Ishikawa (cell line): ENCODE data around the gene PARVG.

Source experiments
- CEBPB ChIP-seq: IDR thresholded peaks from 2 replicates; pipeline ENCODE4 v1.6.1; 2012
- CREB1 ChIP-seq: IDR thresholded peaks from 2 replicates; pipeline ENCODE4 v1.6.1; 2012; ENCODE audit warnings: low read depth
- EGR1 ChIP-seq: IDR thresholded peaks from 2 replicates; pipeline ENCODE4 v1.6.1; 2012
- EP300 ChIP-seq: IDR thresholded peaks from 2 replicates; pipeline ENCODE4 v1.6.1; 2012; ENCODE audit warnings: borderline replicate concordance
- FOXM1 ChIP-seq: IDR thresholded peaks from 2 replicates; pipeline ENCODE4 v1.6.1; 2012; ENCODE audit warnings: low read depth, borderline replicate concordance
- MAX ChIP-seq: IDR thresholded peaks from 2 replicates; pipeline ENCODE4 v1.6.1; 2012
- NFIC ChIP-seq: IDR thresholded peaks from 2 replicates; pipeline ENCODE4 v1.6.1; 2012
- RAD21 ChIP-seq: IDR thresholded peaks from 2 replicates; pipeline ENCODE4 v1.6.1; 2012; ENCODE audit warnings: low read depth
- REST ChIP-seq: IDR thresholded peaks from 2 replicates; pipeline ENCODE4 v1.6.1; 2012; ENCODE audit warnings: low read depth, mild to moderate bottlenecking
- TAF1 ChIP-seq: IDR thresholded peaks from 2 replicates; pipeline ENCODE4 v1.6.1; 2012; ENCODE audit warnings: low read depth, mild to moderate bottlenecking
- TCF12 ChIP-seq: IDR thresholded peaks from 2 replicates; pipeline ENCODE4 v1.6.1; 2012; ENCODE audit warnings: low read depth
- TEAD4 ChIP-seq: IDR thresholded peaks from 2 replicates; pipeline ENCODE4 v1.6.1; 2012
- USF1 ChIP-seq: IDR thresholded peaks from 2 replicates; pipeline ENCODE4 v1.6.1; 2012
- YY1 ChIP-seq: IDR thresholded peaks from 2 replicates; pipeline ENCODE4 v1.6.1; 2012; ENCODE audit warnings: low read depth
- ZBTB7A ChIP-seq: IDR thresholded peaks from 2 replicates; pipeline ENCODE4 v1.6.1; 2012; ENCODE audit warnings: low read depth

The PARVG gene

GRCh38 chr22:44246615-44247326 lies 66.0 kb downstream of the PARVG start:
- TF ChIP-seq YY1 (no peak), TAF1 (no peak), MAX (no peak)

- TF ChIP-seq EGR1 (no peak), TEAD4 (no peak), NFIC (no peak), EP300 (no peak), TAF1 (no peak), TCF12 (no peak), CEBPB (no peak), USF1 (no peak), RAD21 (no peak), YY1 (no peak), REST (no peak), MAX (no peak), FOXM1 (no peak), CREB1 (no peak), ZBTB7A (no peak)
Measured at GRCh38 chr22:44247346-44247745, 66.6 kb downstream of the PARVG start.

- TF ChIP-seq REST (no peak), CREB1 (no peak), EGR1 (no peak), RAD21 (no peak), YY1 (no peak), CEBPB (no peak), FOXM1 (no peak), TCF12 (no peak), USF1 (no peak), ZBTB7A (no peak), NFIC (no peak)
Measured at GRCh38 chr22:44247923-44248892, 67.5 kb downstream of the PARVG start.

- no peak for TF ChIP-seq ZBTB7A
- no peak for TF ChIP-seq REST
- no peak for TF ChIP-seq RAD21
- TF ChIP-seq CREB1 = no peak
- no peak for TF ChIP-seq CEBPB
- no peak for TF ChIP-seq EP300
- TF ChIP-seq TCF12 = no peak
- no peak for TF ChIP-seq TEAD4
- TF ChIP-seq NFIC = no peak
- TF ChIP-seq YY1 = no peak
- TF ChIP-seq TAF1 = no peak
- no peak for TF ChIP-seq USF1
- TF ChIP-seq EGR1 = no peak
- TF ChIP-seq MAX = no peak
- TF ChIP-seq FOXM1 = no peak
Measured at GRCh38 chr22:44248926-44249325, 68.2 kb downstream of the PARVG start.
